Activated CD4-positive, CD25-positive, alpha-beta regulatory T cell treated with anti-CD3 and anti-CD28 coated beads, Interleukin-2, amount 50 U/mL, for 24 hours (primary cell): ENCODE measurements around the gene MED9.

ENCODE experiments used
- ATAC-seq, 2 donors: fragments of 150-1000 bp; cut with Tn5 transposase; one replicate each; pipeline ENCODE4 v1.10.0; 2021; ENCODE audit warnings: mild to moderate bottlenecking in 1 of 2, moderate library complexity in 1 of 2

The MED9 gene

GRCh38 chr17:17540278-17540906 lies 63.6 kb downstream of the MED9 start:
- no peak for ATAC-seq

- ATAC-seq: no peak
Observed at GRCh38 chr17:17540935-17541639, 64.3 kb downstream of the MED9 start.

- no peak for ATAC-seq
Observed at GRCh38 chr17:17541640-17542001, 64.8 kb downstream of the MED9 start.
